ENCODE measurements around the gene LOC128125822.

The LOC128125822 gene

DNA sequence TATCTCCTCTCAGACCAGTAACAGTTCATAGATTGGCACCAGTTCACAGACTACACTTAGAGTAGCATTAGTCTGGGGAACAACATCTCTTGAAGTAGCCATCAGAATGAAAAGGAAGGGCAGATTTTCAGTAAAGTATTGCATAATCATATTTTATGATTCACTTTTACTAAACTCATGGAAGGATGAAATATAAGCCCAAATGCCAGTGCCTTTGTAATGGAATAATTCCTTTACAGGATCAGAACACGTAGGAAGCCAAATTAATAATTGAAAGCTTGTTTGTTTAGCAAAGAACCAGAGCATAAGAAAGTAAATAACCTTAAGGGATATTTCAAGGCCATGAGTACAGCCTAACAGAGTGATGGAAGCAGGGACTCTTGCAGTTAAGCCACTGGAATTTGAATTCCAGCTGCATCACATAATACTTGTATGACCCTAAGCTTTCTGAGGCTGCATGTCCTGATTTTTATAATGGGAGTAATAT lies 11.4 kb upstream of the LOC128125822 start:
- no peak overlapping the region for H3K27ac ChIP-seq

DNA sequence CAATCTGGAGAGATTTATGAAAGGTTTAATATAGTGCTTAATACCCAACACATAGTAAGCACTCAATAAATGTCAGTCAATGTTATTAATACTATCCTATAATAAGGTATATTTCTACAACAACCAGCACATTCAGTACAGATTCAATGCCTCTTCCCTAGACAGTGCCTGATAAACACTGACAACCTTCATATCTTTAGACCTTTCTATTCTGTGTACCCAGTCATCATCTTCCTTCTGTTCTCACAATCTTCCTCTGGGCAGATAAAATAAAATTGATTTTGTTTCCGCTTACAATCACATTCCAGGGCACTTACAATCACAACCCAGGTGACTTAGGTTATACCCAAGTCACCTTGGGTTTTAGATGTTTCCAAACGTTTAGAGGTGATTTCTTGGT lies 11.0 kb upstream of the LOC128125822 start:
- no peak overlapping the region for H3K27ac ChIP-seq
- no peak overlapping the region for H3K4me3 ChIP-seq
- Mint-ChIP-seq H3K9me3 (no peaks in the 10 kb centered on the region), H3K36me3 (no peaks in the 10 kb centered on the region), H3K27me3 (ENCODE audit: insufficient read depth, low read depth) (peaks cover 2% of the 10 kb centered on the region), H3K27ac (no peak overlapping the region), H3K4me1 (no peaks in the 10 kb centered on the region), H3K4me3 (no peak overlapping the region)
- no peaks in the 10 kb centered on the region for H3K79me2 ChIP-seq (ENCODE audit: low read depth)
- no peaks in the 10 kb centered on the region for H3K9me3 ChIP-seq (ENCODE audit: low read depth)
- no peak overlapping the region for H3K9ac ChIP-seq
- H4K20me1 ChIP-seq (ENCODE audit: low read depth): no peaks in the 10 kb centered on the region
- no peaks in the 10 kb centered on the region for H3K27me3 ChIP-seq
- no peaks in the 10 kb centered on the region for H3K4me1 ChIP-seq
- H3K36me3 ChIP-seq: no peaks in the 10 kb centered on the region
- H3K4me2 ChIP-seq: no peak overlapping the region
- no peaks in the 10 kb centered on the region for H3F3A ChIP-seq (ENCODE audit: low read depth)
- DNase-seq (ENCODE audit: low spot score): no peak
- H2AFZ ChIP-seq (replicated peaks): no peak overlapping the region
- TF ChIP-seq, protein P1, sequence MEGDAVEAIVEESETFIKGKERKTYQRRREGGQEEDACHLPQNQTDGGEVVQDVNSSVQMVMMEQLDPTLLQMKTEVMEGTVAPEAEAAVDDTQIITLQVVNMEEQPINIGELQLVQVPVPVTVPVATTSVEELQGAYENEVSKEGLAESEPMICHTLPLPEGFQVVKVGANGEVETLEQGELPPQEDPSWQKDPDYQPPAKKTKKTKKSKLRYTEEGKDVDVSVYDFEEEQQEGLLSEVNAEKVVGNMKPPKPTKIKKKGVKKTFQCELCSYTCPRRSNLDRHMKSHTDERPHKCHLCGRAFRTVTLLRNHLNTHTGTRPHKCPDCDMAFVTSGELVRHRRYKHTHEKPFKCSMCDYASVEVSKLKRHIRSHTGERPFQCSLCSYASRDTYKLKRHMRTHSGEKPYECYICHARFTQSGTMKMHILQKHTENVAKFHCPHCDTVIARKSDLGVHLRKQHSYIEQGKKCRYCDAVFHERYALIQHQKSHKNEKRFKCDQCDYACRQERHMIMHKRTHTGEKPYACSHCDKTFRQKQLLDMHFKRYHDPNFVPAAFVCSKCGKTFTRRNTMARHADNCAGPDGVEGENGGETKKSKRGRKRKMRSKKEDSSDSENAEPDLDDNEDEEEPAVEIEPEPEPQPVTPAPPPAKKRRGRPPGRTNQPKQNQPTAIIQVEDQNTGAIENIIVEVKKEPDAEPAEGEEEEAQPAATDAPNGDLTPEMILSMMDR (IDR thresholded peaks at IDR 0.05): no peak
- TF ChIP-seq EZH2phosphoT487 (IDR thresholded peaks at IDR 0.05): no peak
- TF ChIP-seq EZH2 (IDR thresholded peaks at IDR 0.05): no peak

More for the DNA sequence above, 11.4 kb upstream of the LOC128125822 start:
- Histone ChIP-seq H3K27me3 (no peaks in the 10 kb centered on the region), H3K79me2 (ENCODE audit: low read depth) (no peaks in the 10 kb centered on the region), H3K9me3 (ENCODE audit: low read depth) (no peaks in the 10 kb centered on the region), H3K4me2 (no peak overlapping the region), H3K9ac (no peak overlapping the region), H4K20me1 (ENCODE audit: low read depth) (no peaks in the 10 kb centered on the region), H3K4me3 (no peak overlapping the region), H3K36me3 (no peaks in the 10 kb centered on the region), H2AFZ (replicated peaks) (no peak overlapping the region), H3F3A (ENCODE audit: low read depth) (no peaks in the 10 kb centered on the region), H3K4me1 (no peaks in the 10 kb centered on the region)
- no peaks in the 10 kb centered on the region for H3K4me1 Mint-ChIP-seq
- no peaks in the 10 kb centered on the region for H3K9me3 Mint-ChIP-seq
- no peak overlapping the region for H3K4me3 Mint-ChIP-seq
- no peaks in the 10 kb centered on the region for H3K36me3 Mint-ChIP-seq
- no peak overlapping the region for H3K27ac Mint-ChIP-seq
- H3K27me3 Mint-ChIP-seq (ENCODE audit: insufficient read depth, low read depth): peaks cover 2% of the 10 kb centered on the region
- TF ChIP-seq EZH2phosphoT487 (IDR thresholded peaks at IDR 0.05) (no peak), EZH2 (IDR thresholded peaks at IDR 0.05) (no peak)
- TF ChIP-seq, protein P1 (IDR thresholded peaks at IDR 0.05): no peak
- no peak for DNase-seq (ENCODE audit: low spot score)

DNA sequence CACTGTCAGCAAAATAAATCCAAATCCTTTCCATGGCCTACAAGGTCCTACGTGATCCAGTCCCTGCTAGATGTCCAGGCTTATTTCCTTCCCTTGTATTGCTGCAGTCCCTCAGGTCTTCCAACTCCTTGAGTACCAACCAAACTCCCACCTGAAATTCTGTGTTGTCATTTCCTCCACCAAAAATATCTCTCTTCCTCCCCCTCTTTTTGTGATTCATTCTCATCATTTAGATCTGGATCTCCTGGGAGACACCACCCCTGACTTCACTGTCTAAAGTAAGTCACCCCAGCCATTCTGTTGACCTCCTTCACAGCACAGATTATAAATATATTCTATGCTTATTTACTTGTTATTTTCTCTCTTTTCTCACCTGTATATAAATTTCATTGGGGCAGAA lies 9.0 kb upstream of the LOC128125822 start:
- no peak overlapping the region for H3K27ac ChIP-seq
- TF ChIP-seq EZH2 (IDR thresholded peaks at IDR 0.05): no peak
- TF ChIP-seq EZH2phosphoT487 (IDR thresholded peaks at IDR 0.05): no peak
- TF ChIP-seq, protein P1 (IDR thresholded peaks at IDR 0.05): no peak
- H3K36me3 Mint-ChIP-seq: no peaks in the 10 kb centered on the region
- H3K4me1 ChIP-seq: no peaks in the 10 kb centered on the region
- no peak for DNase-seq (ENCODE audit: low spot score)
- H3K9ac ChIP-seq: no peak overlapping the region
- no peaks in the 10 kb centered on the region for H3K4me1 Mint-ChIP-seq
- no peak overlapping the region for H3K4me3 Mint-ChIP-seq
- no peaks in the 10 kb centered on the region for H3K79me2 ChIP-seq (ENCODE audit: low read depth)
- no peak overlapping the region for H3K27ac Mint-ChIP-seq
- H3K9me3 ChIP-seq (ENCODE audit: low read depth): no peaks in the 10 kb centered on the region
- H3K4me3 ChIP-seq: no peak overlapping the region
- no peak overlapping the region for H2AFZ ChIP-seq (replicated peaks)
- no peaks in the 10 kb centered on the region for H3K27me3 ChIP-seq
- H3K9me3 Mint-ChIP-seq: peaks cover 10% of the 10 kb centered on the region
- no peaks in the 10 kb centered on the region for H3F3A ChIP-seq (ENCODE audit: low read depth)
- H3K27me3 Mint-ChIP-seq (ENCODE audit: insufficient read depth, low read depth): peaks cover 2% of the 10 kb centered on the region
- no peak overlapping the region for H3K4me2 ChIP-seq
- no peaks in the 10 kb centered on the region for H4K20me1 ChIP-seq (ENCODE audit: low read depth)
- H3K36me3 ChIP-seq: no peaks in the 10 kb centered on the region
